Activated naive CD8-positive, alpha-beta T cell treated with anti-CD3 and anti-CD28 coated beads, Interleukin-2, amount 10 ng/mL, durations not matched to agents 7 days and 5 days (primary cell): ENCODE data around the gene ENTPD3. TPM values are rescaled to one million over a fixed set of nuclear protein-coding genes. Genes with fewer than 3 reads are reported as not detected.
"Not testable (repeated sequence)": the region's sequence is repeated elsewhere in the genome, so short reads cannot be mapped to it uniquely, and the experiment has no call there.

Source experiments
- ATAC-seq: fragments of 150-1000 bp; cut with Tn5 transposase; one replicate; pipeline ENCODE4 v1.10.0; 2021; ENCODE audit warnings: low read depth, moderate library complexity
- POLR2A ChIA-PET: fragments of 350-600 bp; sonication (Branson Sonifier 250); formaldehyde crosslinking; loops from one replicate; lab custom pipeline; 2021; ENCODE audit warnings: antibody characterized with exemption; lab: Charles Lee
- DNase-seq: peaks from one replicate; pipeline ENCODE4 v3.0.0; 2021
- H3K27ac Mint-ChIP-seq: one replicate; pipeline ENCODE4 v1.8.0; 2022; ENCODE audit warnings: mild to moderate bottlenecking, mixed read lengths
- H3K27me3 Mint-ChIP-seq: one replicate; pipeline ENCODE4 v1.8.0; 2022; ENCODE audit warnings: mild to moderate bottlenecking, moderate library complexity, mixed read lengths
- H3K36me3 Mint-ChIP-seq: one replicate; pipeline ENCODE4 v1.8.0; 2021; ENCODE audit warnings: mild to moderate bottlenecking, mixed read lengths
- H3K4me1 Mint-ChIP-seq: one replicate; pipeline ENCODE4 v1.8.0; 2021; ENCODE audit warnings: mixed read lengths
- H3K4me3 Mint-ChIP-seq: one replicate; pipeline ENCODE4 v1.8.0; 2022; ENCODE audit warnings: mild to moderate bottlenecking, moderate library complexity, mixed read lengths
- H3K9me3 Mint-ChIP-seq: one replicate; pipeline ENCODE4 v1.8.0; 2021; ENCODE audit warnings: mixed read lengths
- total RNA-seq, 2 experiments: library from RNA; stranded (reverse); gene quantifications; one replicate each; pipeline ENCODE4 v1.2.3, GENCODE V29; 2021

Gene ENTPD3
- total RNA-seq, 2 experiments from 2014 or later: not detected

GRCh38 chr3:40456940-40457823 is 70.2 kb downstream of the ENTPD3 start, which contains the start of gene RPL14:
Gene RPL14, plus strand, starts transcription at chr3:40457339. Its CDS starts 133 bp downstream, at chr3:40457472.
- DNase-seq (peak; percentile 90), ATAC-seq (peak; percentile 66)
- no peaks in the 10 kb centered on the region for H3K9me3 Mint-ChIP-seq
- H3K27me3 Mint-ChIP-seq: no peaks in the 10 kb centered on the region
- peaks cover 41% of the 10 kb centered on the region for H3K4me1 Mint-ChIP-seq
- peaks cover 25% of the 10 kb centered on the region for H3K36me3 Mint-ChIP-seq
- POLR2A ChIA-PET: interaction anchor here (0.5 to 2.1 kb wide), 13 partner anchors 8 to 1550 kb away, joined by 3 to 25 read pairs (median 4); partner anchors contain the start of genes CTNNB1, EIF1B, ZNF619 and ZNF620
- H3K27ac Mint-ChIP-seq: peak within 1 kb of the TSS; percentile 94
- H3K4me3 Mint-ChIP-seq: peak within 1 kb of the TSS; percentile 93

DNA sequence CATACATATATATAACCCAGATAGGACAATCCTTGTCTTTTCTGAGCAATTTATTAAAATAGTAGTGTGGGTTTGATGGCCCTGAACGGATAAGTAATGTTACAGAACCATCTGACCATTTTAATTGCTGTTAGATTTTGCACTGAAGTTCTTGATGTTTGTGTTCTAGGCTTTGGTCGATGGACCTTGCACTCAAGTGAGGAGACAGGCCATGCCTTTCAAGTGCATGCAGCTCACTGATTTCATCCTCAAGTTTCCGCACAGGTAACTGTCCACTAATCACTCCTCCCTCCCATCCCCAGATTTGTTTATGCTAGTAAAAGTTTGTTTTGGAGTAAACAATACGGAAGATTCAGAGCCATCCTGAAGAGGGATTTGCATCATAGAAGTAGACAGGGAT is 71.5 kb downstream of the ENTPD3 start:
- H3K4me1 Mint-ChIP-seq: peaks cover 41% of the 10 kb centered on the region
- no peaks in the 10 kb centered on the region for H3K27me3 Mint-ChIP-seq
- no peaks in the 10 kb centered on the region for H3K9me3 Mint-ChIP-seq
- peak overlapping the region; percentile 93 for H3K4me3 Mint-ChIP-seq
- H3K27ac Mint-ChIP-seq: peak overlapping the region; percentile 87
- H3K36me3 Mint-ChIP-seq: peaks cover 30% of the 10 kb centered on the region
- ATAC-seq (no peak), DNase-seq (no peak)
- POLR2A ChIA-PET: interaction anchor here (1.8 to 2.1 kb wide), 3 partner anchors 25 to 149 kb away, joined by 8 to 25 read pairs (median 11); partner anchors contain the start of genes EIF1B and ZNF621

GRCh38 chr3:40460481-40460880 is 73.5 kb downstream of the ENTPD3 start:
- not testable (repeated sequence) for DNase-seq, H3K27ac Mint-ChIP-seq, H3K9me3 Mint-ChIP-seq, H3K27me3 Mint-ChIP-seq, H3K4me3 Mint-ChIP-seq, ATAC-seq
- Mint-ChIP-seq H3K4me1 (peaks cover 52% of the 10 kb centered on the region), H3K36me3 (peaks cover 44% of the 10 kb centered on the region)
- POLR2A ChIA-PET: interaction anchor here (1.0 kb wide), 1 partner anchor 48 kb away, joined by 3 read pairs; no protein-coding TSS in a partner anchor

GRCh38 chr3:40461161-40461560 is 74.2 kb downstream of the ENTPD3 start:
- Mint-ChIP-seq H3K4me1 (peaks cover 52% of the 10 kb centered on the region), H3K4me3 (no peak overlapping the region)

GRCh38 chr3:40462838-40463237 is 75.9 kb downstream of the ENTPD3 start:
- H3K9me3 Mint-ChIP-seq, H3K27ac Mint-ChIP-seq, POLR2A ChIA-PET, H3K4me3 Mint-ChIP-seq, H3K27me3 Mint-ChIP-seq, ATAC-seq, DNase-seq: not testable (repeated sequence)
- Mint-ChIP-seq H3K36me3 (peaks cover 55% of the 10 kb centered on the region), H3K4me1 (peaks cover 47% of the 10 kb centered on the region)

More at GRCh38 chr3:40461161-40461560, 74.2 kb downstream of the ENTPD3 start:
- Mint-ChIP-seq H3K27me3 (no peaks in the 10 kb centered on the region), H3K9me3 (no peaks in the 10 kb centered on the region), H3K36me3 (peaks cover 48% of the 10 kb centered on the region), H3K27ac (peak overlapping the region; percentile 70)
- POLR2A ChIA-PET: interaction anchor here (1.0 to 1.1 kb wide), 2 partner anchors 9 to 47 kb away, joined by 3 to 4 read pairs; no protein-coding TSS in a partner anchor
- ATAC-seq (no peak), DNase-seq (no peak)

- Mint-ChIP-seq H3K27ac (peak overlapping the region; percentile 67), H3K36me3 (peaks cover 52% of the 10 kb centered on the region), H3K4me1 (peaks cover 40% of the 10 kb centered on the region), H3K4me3 (peak overlapping the region; percentile 42), H3K9me3 (no peaks in the 10 kb centered on the region), H3K27me3 (no peaks in the 10 kb centered on the region)
- ATAC-seq (no peak), DNase-seq (no peak)
- POLR2A ChIA-PET: interaction anchor here (0.6 to 1.6 kb wide), 5 partner anchors 14 to 1967 kb away, joined by 3 to 9 read pairs (median 5); partner anchors contain the start of genes EIF1B and ZNF619
Measured at GRCh38 chr3:40463579-40463978, 76.6 kb downstream of the ENTPD3 start.

GRCh38 chr3:40464339-40465110 is 77.5 kb downstream of the ENTPD3 start:
- Mint-ChIP-seq H3K4me3 (peak overlapping the region; percentile 52), H3K36me3 (peaks cover 46% of the 10 kb centered on the region), H3K27me3 (no peaks in the 10 kb centered on the region), H3K4me1 (peaks cover 34% of the 10 kb centered on the region), H3K9me3 (no peaks in the 10 kb centered on the region), H3K27ac (peak overlapping the region; percentile 82)
- ATAC-seq: peak; percentile 96
- no peak for DNase-seq
- POLR2A ChIA-PET: interaction anchor here (0.6 to 1.6 kb wide), 10 partner anchors 8 to 1968 kb away, joined by 3 to 9 read pairs (median 4); partner anchors contain the start of genes RPL14 and ZNF619

- no peaks in the 10 kb centered on the region for H3K9me3 Mint-ChIP-seq
- peaks cover 46% of the 10 kb centered on the region for H3K36me3 Mint-ChIP-seq
- H3K27ac Mint-ChIP-seq: peak overlapping the region; percentile 82
- no peaks in the 10 kb centered on the region for H3K27me3 Mint-ChIP-seq
- POLR2A ChIA-PET: interaction anchor here (0.6 to 1.4 kb wide), 6 partner anchors 8 to 61 kb away, joined by 3 to 5 read pairs (median 4); partner anchors contain the start of gene RPL14
- no peak for ATAC-seq
- no peak overlapping the region for H3K4me3 Mint-ChIP-seq
- DNase-seq: no peak
- peaks cover 34% of the 10 kb centered on the region for H3K4me1 Mint-ChIP-seq
Measured at GRCh38 chr3:40465111-40465407, 78.1 kb downstream of the ENTPD3 start.

DNA sequence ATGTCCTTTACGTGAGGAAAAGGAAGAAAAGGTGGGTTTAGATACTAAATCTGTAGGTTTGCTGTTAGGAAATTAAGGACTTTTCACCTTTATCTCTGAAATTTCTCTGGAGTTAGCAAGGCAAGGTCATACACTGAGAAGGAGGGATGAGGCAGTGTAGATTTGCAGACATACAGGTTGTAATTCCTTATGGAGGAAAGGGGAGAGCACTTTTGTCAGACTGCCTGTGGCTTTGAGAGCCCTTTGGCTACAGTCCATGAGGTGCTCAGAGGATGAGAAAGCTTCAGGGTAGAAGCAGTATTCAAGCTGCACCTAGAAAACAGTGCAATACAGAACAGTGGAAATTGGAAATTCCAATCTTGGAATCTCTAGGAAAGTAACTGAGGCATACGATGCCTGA is 78.5 kb downstream of the ENTPD3 start:
- no peak overlapping the region for H3K27ac Mint-ChIP-seq
- H3K9me3 Mint-ChIP-seq: no peaks in the 10 kb centered on the region
- H3K4me1 Mint-ChIP-seq: peaks cover 34% of the 10 kb centered on the region
- H3K36me3 Mint-ChIP-seq: peaks cover 43% of the 10 kb centered on the region
- H3K4me3 Mint-ChIP-seq: no peak overlapping the region
- H3K27me3 Mint-ChIP-seq: no peaks in the 10 kb centered on the region
- POLR2A ChIA-PET: interaction anchor here (0.9 to 1.4 kb wide), 5 partner anchors 9 to 61 kb away, joined by 3 to 4 read pairs (median 3); partner anchors contain the start of gene RPL14
- no peak for ATAC-seq
- no peak for DNase-seq

- Mint-ChIP-seq H3K4me1 (peaks cover 25% of the 10 kb centered on the region), H3K9me3 (no peaks in the 10 kb centered on the region), H3K27me3 (no peaks in the 10 kb centered on the region), H3K36me3 (peaks cover 33% of the 10 kb centered on the region), H3K4me3 (no peak overlapping the region), H3K27ac (no peak overlapping the region)
- ATAC-seq: no peak
- DNase-seq: no peak
- POLR2A ChIA-PET: no interaction called here
Measured at GRCh38 chr3:40468018-40468417, 81.0 kb downstream of the ENTPD3 start.

DNA sequence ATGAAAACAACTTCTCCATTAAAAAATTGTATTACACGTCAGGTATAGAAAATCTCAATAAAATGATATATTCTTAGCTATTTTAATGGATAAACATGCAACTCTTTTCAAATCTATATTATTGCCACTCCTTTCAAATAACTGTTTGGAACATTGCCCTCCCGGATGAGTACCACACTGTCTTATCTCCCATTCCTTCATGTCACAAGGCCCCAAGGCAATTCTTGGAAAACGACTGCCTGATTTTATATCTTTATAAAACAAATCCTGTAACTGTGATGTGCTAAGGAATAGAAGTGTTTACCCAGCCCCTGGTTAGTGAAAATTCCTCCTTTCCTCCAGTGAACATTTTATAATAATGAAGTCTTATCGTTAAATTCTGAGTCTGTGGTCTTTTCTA is 83.7 kb downstream of the ENTPD3 start:
- Mint-ChIP-seq H3K27ac (no peak overlapping the region), H3K9me3 (no peaks in the 10 kb centered on the region), H3K27me3 (no peaks in the 10 kb centered on the region), H3K4me3 (no peak overlapping the region), H3K4me1 (peaks cover 3% of the 10 kb centered on the region), H3K36me3 (peaks cover 13% of the 10 kb centered on the region)
- no peak for ATAC-seq
- POLR2A ChIA-PET: no interaction called here
- no peak for DNase-seq

DNA sequence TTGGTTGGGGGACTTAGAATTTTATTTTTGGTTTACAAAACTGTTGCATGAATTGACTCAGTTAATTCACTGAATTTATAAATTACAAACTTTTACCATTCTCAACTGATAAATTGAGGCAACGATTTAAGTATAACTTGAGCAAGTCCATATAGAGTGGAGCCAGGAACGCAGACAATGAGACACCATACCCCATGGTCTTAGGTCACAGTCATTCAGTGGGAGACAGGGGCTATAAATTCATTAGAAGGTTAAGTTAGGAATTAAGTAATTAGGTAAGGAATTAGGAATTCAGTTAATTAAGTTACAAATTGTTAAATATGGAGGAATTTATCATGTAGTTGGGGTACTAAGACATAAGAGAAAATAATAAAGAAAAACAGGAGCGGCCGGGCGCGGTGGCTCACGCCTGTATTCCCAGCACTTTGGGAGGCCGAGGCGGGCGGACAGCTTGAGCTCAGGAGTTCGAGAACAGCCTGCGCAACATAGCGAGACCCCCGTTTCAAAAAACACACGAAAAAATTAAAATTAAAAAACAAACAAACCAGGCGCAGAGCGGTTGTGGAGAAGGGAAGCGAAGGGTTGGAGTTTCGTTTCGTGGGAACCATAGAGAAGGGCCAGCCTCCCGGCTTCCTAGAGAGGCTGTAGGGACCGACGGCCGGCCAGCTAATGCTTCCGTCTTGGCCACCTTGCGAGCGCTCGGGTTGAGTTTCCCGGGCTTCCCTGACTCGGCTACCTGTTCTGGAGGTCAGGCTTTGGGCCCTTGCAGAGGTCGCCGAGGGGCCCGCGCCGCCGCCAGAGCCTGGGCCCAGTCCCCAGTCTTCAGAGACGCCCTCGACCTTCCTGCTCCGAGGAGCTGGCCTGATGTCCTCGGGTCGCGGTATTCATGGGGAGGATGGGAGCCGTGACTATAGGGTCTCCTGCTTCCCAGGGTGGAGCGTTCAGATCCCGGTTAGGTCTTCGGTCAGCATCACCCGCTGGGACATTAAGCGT is 89.8 kb downstream of the ENTPD3 start, which contains the start of gene ZNF619:
Gene ZNF619, plus strand, starts transcription at position 645 of the 993 bp plus-strand sequence. CDS start 858 bp downstream, outside the sequence.
- POLR2A ChIA-PET: interaction anchor here (1.0 to 3.0 kb wide), 5 partner anchors 13 to 168 kb away, joined by 3 to 21 read pairs (median 9); partner anchors contain the start of genes EIF1B, RPL14 and ZNF621
- no peaks in the 10 kb centered on the region for H3K9me3 Mint-ChIP-seq
- H3K4me1 Mint-ChIP-seq: peaks cover 23% of the 10 kb centered on the region
- H3K27me3 Mint-ChIP-seq: no peaks in the 10 kb centered on the region
- H3K27ac Mint-ChIP-seq: peak within 1 kb of the TSS; percentile 85
- peak within 1 kb of the TSS; percentile 86 for H3K4me3 Mint-ChIP-seq
- ATAC-seq: peak; percentile 89
- H3K36me3 Mint-ChIP-seq: peaks cover 19% of the 10 kb centered on the region
- peak; percentile 67 for DNase-seq
